GM12864 (cell line): Measurements from ENCODE around the gene NT5C3B.

Experiments used
- DNase-seq: peaks from one replicate; pipeline ENCODE4 v3.0.0-alpha.2; 2011; ENCODE audit warnings: low read depth
- H3K4me3 ChIP-seq: 2 replicates; pipeline ENCODE4 v1.5.1; 2011; ENCODE audit warnings: mild to moderate bottlenecking, low read depth, low read length, control low read depth
- TF ChIP-seq, protein P1 (sequence below): IDR thresholded peaks from 2 replicates; pipeline ENCODE4 v1.5.1; 2011; ENCODE audit warnings: low read depth, mild to moderate bottlenecking, moderate library complexity, low read length, control low read depth, inconsistent platforms; ENCODE audit errors: missing control alignments

Gene NT5C3B

DNA sequence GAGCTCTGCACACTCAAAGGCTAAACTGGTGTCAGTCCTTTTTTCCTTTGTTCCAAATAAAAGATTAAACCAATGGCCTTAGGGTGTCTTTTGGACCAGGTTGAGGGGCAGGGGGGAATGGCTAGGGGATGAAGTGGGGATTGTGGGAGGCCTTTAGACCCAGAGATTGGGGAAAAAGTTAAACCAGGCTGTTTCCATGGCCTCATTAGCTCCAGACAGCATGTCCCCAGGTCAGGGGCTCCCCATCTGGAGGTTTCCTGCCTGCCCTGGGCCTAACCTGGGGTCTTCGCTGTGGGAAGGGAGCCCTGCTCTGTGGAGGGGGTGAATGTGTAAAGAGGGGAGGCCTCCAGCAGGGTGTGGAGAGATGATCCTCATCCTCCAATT is 12.9 kb downstream of the NT5C3B start:
- TF ChIP-seq, protein P1, sequence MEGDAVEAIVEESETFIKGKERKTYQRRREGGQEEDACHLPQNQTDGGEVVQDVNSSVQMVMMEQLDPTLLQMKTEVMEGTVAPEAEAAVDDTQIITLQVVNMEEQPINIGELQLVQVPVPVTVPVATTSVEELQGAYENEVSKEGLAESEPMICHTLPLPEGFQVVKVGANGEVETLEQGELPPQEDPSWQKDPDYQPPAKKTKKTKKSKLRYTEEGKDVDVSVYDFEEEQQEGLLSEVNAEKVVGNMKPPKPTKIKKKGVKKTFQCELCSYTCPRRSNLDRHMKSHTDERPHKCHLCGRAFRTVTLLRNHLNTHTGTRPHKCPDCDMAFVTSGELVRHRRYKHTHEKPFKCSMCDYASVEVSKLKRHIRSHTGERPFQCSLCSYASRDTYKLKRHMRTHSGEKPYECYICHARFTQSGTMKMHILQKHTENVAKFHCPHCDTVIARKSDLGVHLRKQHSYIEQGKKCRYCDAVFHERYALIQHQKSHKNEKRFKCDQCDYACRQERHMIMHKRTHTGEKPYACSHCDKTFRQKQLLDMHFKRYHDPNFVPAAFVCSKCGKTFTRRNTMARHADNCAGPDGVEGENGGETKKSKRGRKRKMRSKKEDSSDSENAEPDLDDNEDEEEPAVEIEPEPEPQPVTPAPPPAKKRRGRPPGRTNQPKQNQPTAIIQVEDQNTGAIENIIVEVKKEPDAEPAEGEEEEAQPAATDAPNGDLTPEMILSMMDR: no peak
- no peak overlapping the region for H3K4me3 ChIP-seq
- no peak for DNase-seq

DNA sequence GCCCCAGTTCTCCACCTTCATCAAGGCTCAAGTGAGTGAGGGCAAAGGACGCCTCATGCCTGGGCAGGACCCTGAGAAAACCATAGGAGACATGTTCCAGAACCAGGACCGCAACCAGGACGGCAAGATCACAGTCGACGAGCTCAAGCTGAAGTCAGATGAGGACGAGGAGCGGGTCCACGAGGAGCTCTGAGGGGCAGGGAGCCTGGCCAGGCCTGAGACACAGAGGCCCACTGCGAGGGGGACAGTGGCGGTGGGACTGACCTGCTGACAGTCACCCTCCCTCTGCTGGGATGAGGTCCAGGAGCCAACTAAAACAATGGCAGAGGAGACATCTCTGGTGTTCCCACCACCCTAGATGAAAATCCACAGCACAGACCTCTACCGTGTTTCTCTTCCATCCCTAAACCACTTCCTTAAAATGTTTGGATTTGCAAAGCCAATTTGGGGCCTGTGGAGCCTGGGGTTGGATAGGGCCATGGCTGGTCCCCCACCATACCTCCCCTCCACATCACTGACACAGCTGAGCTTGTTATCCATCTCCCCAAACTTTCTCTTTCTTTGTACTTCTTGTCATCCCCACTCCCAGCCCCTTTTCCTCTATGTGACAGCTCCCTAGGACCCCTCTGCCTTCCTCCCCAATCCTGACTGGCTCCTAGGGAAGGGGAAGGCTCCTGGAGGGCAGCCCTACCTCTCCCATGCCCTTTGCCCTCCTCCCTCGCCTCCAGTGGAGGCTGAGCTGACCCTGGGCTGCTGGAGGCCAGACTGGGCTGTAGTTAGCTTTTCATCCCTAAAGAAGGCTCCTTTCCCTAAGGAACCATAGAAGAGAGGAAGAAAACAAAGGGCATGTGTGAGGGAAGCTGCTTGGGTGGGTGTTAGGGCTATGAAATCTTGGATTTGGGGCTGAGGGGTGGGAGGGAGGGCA is 13.6 kb downstream of the NT5C3B start:
- no peak for DNase-seq
- TF ChIP-seq, protein P1: no peak
- no peak overlapping the region for H3K4me3 ChIP-seq

DNA sequence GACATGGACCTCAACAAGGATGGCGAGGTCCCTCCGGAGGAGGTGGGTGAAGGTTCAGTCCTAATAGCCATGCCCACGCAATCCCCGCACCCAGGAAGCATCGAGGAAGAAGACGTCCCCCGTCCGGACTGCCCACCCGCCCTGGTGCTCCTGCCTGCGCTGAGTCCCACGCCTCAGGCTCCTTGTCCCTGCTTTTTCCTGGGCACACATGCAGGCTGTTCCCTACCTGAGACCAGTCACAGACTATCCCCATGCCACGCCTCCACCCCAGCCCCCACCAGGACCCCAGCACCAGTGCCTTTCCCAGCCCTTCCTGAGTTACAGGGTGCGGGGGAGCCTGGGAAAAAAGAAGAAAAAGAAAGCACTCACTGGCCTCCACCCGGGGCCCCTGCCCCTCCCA is 14.3 kb downstream of the NT5C3B start:
- DNase-seq: no peak
- no peak overlapping the region for H3K4me3 ChIP-seq
- TF ChIP-seq, protein P1: no peak

DNA sequence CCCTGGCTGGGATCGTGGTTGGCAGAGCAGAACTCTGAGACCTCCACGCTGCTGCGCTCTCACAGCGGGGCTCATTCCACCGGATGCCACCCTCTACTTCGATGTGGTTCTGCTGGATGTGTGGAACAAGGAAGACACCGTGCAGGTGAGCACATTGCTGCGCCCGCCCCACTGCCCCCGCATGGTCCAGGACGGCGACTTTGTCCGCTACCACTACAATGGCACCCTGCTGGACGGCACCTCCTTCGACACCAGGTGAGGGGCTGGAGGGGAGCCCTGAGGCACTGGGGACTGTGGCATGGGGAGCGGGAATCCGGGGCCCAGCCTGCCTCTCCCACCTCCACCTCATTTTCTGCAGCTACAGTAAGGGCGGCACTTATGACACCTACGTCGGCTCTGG is 18.0 kb downstream of the NT5C3B start:
- TF ChIP-seq, protein P1: no peak
- no peak for DNase-seq
- no peak overlapping the region for H3K4me3 ChIP-seq

DNA sequence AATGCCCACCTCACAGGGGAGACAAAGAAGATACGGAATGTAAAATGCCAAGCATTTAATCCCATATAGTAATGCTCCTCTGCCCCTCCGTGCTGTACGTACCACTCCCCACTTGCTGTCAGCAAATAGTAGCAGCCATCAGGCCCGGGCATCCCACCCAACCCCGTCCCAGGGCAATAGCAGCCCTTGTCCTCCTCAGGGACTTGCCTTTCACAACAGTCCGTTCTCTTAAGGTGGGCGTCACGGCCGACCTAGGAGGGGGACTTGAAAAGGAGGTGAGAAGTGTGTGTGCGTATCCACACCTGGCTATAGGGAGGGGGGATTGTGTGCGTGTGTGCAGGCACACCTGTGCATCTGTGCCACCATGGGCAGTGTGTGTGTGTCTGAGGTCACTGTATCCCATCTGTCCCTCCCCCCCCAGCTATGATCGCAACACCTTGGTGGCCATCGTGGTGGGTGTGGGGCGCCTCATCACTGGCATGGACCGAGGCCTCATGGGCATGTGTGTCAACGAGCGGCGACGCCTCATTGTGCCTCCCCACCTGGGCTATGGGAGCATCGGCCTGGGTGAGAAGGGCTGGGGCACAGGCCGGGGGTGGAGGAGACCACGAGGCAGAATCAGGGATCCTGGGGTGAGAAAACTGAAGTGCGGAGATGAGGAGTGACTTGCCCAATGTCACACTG is 19.3 kb downstream of the NT5C3B start:
- TF ChIP-seq, protein P1: no peak
- no peak overlapping the region for H3K4me3 ChIP-seq
- no peak for DNase-seq

DNA sequence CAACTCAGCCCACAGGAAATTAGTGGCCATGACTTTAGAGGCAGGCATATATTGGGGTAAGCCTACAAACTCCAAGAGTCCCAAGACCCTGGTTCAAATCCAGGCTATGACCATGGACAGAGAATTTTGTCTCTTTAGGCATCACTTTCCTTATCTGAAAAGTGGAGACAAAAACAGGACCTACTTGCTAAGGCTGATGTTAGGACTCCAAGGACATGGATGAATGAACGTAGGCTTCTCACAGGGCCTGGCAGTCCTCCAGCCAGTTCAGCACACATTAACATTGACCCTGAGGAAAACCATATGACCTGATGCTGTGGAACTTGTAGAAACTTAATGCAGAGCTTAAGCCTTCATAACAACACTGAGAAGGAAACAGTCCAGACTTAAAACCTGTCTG is 21.8 kb downstream of the NT5C3B start:
- no peak for DNase-seq
- TF ChIP-seq, protein P1: no peak
- no peak overlapping the region for H3K4me3 ChIP-seq
